HEK293 (cell line): Measurements from ENCODE around the gene DEFB132.

Experiments used
- CTCF ChIP-seq: fragments of 450-650 bp; formaldehyde crosslinking; IDR thresholded peaks from 2 replicates; pipeline ENCODE4 v1.5.1; 2016; ENCODE audit warnings: missing biosample characterization, missing genetic modification characterization
- PATZ1 ChIP-seq: fragments of 450-650 bp; formaldehyde crosslinking; IDR thresholded peaks from 2 replicates; pipeline ENCODE4 v1.5.1; 2016; ENCODE audit warnings: missing biosample characterization, missing genetic modification characterization
- PRDM1 ChIP-seq: fragments of 450-650 bp; formaldehyde crosslinking; IDR thresholded peaks from 2 replicates; pipeline ENCODE4; 2016; ENCODE audit warnings: missing biosample characterization, missing genetic modification characterization
- ZBTB1 ChIP-seq: fragments of 450-650 bp; formaldehyde crosslinking; IDR thresholded peaks from 2 replicates; pipeline ENCODE4 v1.5.1; 2016; ENCODE audit warnings: missing biosample characterization, missing genetic modification characterization
- ZFP3 ChIP-seq: fragments of 450-650 bp; formaldehyde crosslinking; IDR thresholded peaks from 2 replicates; pipeline ENCODE4 v1.5.1; 2016; ENCODE audit warnings: low read depth, missing biosample characterization, missing genetic modification characterization
- ZNF223 ChIP-seq: fragments of 450-650 bp; formaldehyde crosslinking; IDR thresholded peaks from 2 replicates; pipeline ENCODE4 v1.5.1; 2016; ENCODE audit warnings: missing biosample characterization, missing genetic modification characterization
- ZNF416 ChIP-seq: fragments of 450-650 bp; formaldehyde crosslinking; IDR thresholded peaks from 2 replicates; pipeline ENCODE4 v1.5.1; 2016; ENCODE audit warnings: missing biosample characterization, missing genetic modification characterization
- ZNF426 ChIP-seq: fragments of 450-650 bp; formaldehyde crosslinking; IDR thresholded peaks from 2 replicates; pipeline ENCODE4 v1.5.1; 2017; ENCODE audit warnings: missing biosample characterization, missing genetic modification characterization, mild to moderate bottlenecking, inconsistent platforms, moderate library complexity
- ZNF510 ChIP-seq: fragments of 450-650 bp; formaldehyde crosslinking; IDR thresholded peaks from 2 replicates; pipeline ENCODE4 v1.5.1; 2018; ENCODE audit warnings: mild to moderate bottlenecking, missing genetic modification characterization, missing biosample characterization; ENCODE audit not compliant: insufficient replicate concordance
- ZNF776 ChIP-seq: fragments of 450-650 bp; formaldehyde crosslinking; IDR thresholded peaks from 2 replicates; pipeline ENCODE4 v1.5.0; 2017; ENCODE audit warnings: missing biosample characterization, missing genetic modification characterization, borderline replicate concordance

- TF ChIP-seq ZNF426 (no peak), CTCF (tag by site-specific recombination) (no peak), PATZ1 (no peak), ZNF776 (tag by site-specific recombination) (no peak), ZFP3 (tag by site-specific recombination) (no peak), ZNF510 (tag by site-specific recombination) (no peak), ZNF416 (tag by site-specific recombination) (no peak), ZBTB1 (tag by site-specific recombination) (no peak), PRDM1 (tag by site-specific recombination) (no peak), ZNF223 (tag by site-specific recombination) (no peak)
Observed at GRCh38 chr20:300345-300990, 42.9 kb downstream of the DEFB132 start.
